Neural crest cell (in vitro differentiated cells): Measurements from ENCODE around the gene FPR3. TPM values are rescaled to one million over a fixed set of nuclear protein-coding genes. Genes with fewer than 3 reads are reported as not detected.
"Not testable (repeated sequence)": the region's sequence is repeated elsewhere in the genome, so short reads cannot be mapped to it uniquely, and the experiment has no call there.

ENCODE experiments used
- DNase-seq: peaks from one replicate; pipeline ENCODE4 v3.0.0; 2021; ENCODE audit warnings: low read depth, mixed read lengths, low spot score
- H3K27ac Mint-ChIP-seq: one replicate; pipeline ENCODE4 v1.8.0; 2021; ENCODE audit warnings: mild to moderate bottlenecking, mixed read lengths; ENCODE audit not compliant: unreplicated experiment
- H3K27me3 Mint-ChIP-seq: 2 replicates; pipeline ENCODE4 v1.8.0; 2021; ENCODE audit warnings: low read depth, mild to moderate bottlenecking, mixed read lengths
- H3K36me3 Mint-ChIP-seq: 2 replicates; pipeline ENCODE4 v1.8.0; 2021; ENCODE audit warnings: low read depth, mild to moderate bottlenecking, mixed read lengths
- H3K4me1 Mint-ChIP-seq: 2 replicates; pipeline ENCODE4 v1.8.0; 2021; ENCODE audit warnings: mixed read lengths
- H3K4me3 Mint-ChIP-seq: one replicate; pipeline ENCODE4 v1.8.0; 2021; ENCODE audit warnings: mild to moderate bottlenecking, mixed read lengths
- H3K9me3 Mint-ChIP-seq: 2 replicates; pipeline ENCODE4 v1.8.0; 2021; ENCODE audit warnings: mixed read lengths
- total RNA-seq: library from RNA; stranded (reverse); gene quantifications from 2 replicates; pipeline ENCODE4 v1.2.1, GENCODE V29; 2021
- TF ChIP-seq, protein P1 (sequence below): fragments of 200-600 bp; sonication (generic); conservative IDR thresholded peaks from 2 replicates; pipeline ENCODE4 v1.5.0; 2021; ENCODE audit warnings: antibody characterized with exemption, mild to moderate bottlenecking

FPR3 gene
- total RNA-seq, 1 donor from 2014 or later, result not detected

DNA sequence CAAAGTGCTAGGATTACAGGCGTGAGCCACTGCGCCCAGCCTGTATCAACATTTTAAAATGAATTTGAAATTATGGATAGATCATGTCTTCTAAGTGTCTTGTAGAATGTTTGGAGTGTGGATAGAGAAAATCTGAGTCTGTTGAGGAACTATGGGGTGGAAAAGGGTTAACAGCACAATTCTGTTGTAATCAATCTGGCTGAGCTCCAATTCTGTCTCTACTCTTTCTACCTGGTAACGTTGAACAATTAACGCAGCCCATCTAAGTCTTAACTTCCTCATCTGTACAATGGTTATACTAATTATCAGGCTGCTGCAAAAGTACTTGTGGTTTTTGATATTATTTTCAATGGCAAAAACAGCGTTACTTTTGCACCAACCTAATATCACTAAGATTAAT lies 29.9 kb upstream of the FPR3 start:
- no peak overlapping the region for H3K4me3 Mint-ChIP-seq
- TF ChIP-seq, protein P1, sequence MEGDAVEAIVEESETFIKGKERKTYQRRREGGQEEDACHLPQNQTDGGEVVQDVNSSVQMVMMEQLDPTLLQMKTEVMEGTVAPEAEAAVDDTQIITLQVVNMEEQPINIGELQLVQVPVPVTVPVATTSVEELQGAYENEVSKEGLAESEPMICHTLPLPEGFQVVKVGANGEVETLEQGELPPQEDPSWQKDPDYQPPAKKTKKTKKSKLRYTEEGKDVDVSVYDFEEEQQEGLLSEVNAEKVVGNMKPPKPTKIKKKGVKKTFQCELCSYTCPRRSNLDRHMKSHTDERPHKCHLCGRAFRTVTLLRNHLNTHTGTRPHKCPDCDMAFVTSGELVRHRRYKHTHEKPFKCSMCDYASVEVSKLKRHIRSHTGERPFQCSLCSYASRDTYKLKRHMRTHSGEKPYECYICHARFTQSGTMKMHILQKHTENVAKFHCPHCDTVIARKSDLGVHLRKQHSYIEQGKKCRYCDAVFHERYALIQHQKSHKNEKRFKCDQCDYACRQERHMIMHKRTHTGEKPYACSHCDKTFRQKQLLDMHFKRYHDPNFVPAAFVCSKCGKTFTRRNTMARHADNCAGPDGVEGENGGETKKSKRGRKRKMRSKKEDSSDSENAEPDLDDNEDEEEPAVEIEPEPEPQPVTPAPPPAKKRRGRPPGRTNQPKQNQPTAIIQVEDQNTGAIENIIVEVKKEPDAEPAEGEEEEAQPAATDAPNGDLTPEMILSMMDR, result no peak
- H3K27ac Mint-ChIP-seq, result no peak overlapping the region
- H3K9me3 Mint-ChIP-seq, result no peaks in the 10 kb centered on the region
- peaks cover 44% of the 10 kb centered on the region for H3K27me3 Mint-ChIP-seq
- H3K4me1 Mint-ChIP-seq, result no peaks in the 10 kb centered on the region
- no peak for DNase-seq
- H3K36me3 Mint-ChIP-seq, result no peaks in the 10 kb centered on the region

DNA sequence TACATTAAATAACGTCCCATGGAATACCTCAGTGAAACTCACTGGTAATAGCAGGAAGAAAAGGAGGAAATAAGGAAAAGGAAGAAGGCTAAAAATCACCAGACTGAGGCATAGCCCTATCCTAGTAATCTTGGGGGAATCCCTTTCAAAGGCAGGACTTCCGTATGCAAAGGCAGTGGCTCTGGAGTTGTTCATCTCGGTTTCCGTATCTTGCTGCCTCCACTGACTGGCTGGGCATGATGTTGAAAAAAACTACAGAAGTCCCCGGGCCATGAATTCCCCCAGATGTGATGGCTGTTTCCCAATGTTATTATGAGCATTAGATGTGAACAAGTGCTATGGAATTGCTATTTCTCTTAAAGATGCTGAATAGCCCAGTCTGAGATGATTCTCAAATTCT lies 28.5 kb upstream of the FPR3 start:
- Mint-ChIP-seq H3K4me3 (no peak overlapping the region), H3K4me1 (no peaks in the 10 kb centered on the region), H3K27me3 (peaks cover 47% of the 10 kb centered on the region), H3K27ac (no peak overlapping the region), H3K36me3 (no peaks in the 10 kb centered on the region), H3K9me3 (no peaks in the 10 kb centered on the region)
- no peak for DNase-seq
- TF ChIP-seq, protein P1, result no peak

DNA sequence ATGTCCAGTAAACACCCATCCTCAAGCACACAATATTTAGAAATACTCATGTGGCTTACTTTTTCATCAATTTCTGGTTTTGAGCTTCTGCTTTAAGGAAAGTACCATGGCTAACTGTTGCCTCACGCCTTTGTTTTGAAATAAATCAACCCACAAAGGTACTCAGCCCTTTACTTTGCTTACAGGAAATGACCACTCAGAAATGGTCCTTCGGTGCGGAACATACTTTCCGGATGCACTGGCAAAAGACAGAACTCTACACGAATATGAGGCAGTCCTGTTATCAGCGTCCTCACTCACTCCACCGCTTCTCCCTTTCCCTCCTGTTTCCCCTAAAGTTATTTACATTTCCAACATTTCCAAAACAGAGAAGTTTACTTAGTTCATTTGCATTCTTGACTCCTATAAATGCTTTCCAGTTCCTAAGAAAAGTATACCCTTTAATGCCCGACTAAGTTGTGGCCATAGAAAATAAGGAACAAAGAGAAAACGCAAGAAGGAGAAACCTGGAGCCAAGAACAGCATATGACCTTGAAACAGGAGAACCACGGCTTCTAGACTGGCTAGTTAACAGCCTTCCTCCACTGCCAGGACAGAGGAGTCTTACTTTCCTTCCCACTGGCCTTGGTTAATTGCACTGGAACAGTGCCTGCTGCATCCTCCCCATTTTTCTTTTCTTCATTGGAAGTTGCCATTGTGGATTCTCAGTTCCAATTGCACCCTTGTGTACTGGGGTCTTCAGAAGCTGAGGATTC lies 23.4 kb upstream of the FPR3 start:
- Mint-ChIP-seq H3K36me3 (no peaks in the 10 kb centered on the region), H3K4me1 (no peaks in the 10 kb centered on the region), H3K27ac (no peak overlapping the region), H3K27me3 (peaks cover 55% of the 10 kb centered on the region), H3K9me3 (no peaks in the 10 kb centered on the region), H3K4me3 (no peak overlapping the region)
- TF ChIP-seq, protein P1, result no peak
- DNase-seq, result no peak

DNA sequence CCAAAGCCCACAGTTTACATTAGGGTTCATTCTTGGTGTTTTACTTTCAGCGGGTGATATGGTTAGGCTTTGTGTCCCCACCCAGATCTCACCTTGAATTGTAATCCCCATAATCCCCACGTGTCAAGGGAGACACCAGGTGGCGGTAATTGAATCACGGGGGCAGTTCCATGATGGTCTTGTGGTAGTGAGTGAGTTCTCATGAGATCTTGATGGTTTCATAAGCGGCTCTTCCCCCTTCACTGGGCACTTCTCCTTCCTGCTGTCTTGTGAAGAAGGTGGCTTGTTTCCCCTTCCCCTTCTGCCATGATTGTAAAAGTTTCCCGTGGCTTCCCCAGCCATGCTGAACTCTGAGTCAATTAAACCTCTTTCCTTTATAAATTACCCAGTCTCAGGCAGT lies 22.0 kb upstream of the FPR3 start:
- Mint-ChIP-seq H3K27ac (no peak overlapping the region), H3K36me3 (no peaks in the 10 kb centered on the region)
- TF ChIP-seq, protein P1, result no peak

DNA sequence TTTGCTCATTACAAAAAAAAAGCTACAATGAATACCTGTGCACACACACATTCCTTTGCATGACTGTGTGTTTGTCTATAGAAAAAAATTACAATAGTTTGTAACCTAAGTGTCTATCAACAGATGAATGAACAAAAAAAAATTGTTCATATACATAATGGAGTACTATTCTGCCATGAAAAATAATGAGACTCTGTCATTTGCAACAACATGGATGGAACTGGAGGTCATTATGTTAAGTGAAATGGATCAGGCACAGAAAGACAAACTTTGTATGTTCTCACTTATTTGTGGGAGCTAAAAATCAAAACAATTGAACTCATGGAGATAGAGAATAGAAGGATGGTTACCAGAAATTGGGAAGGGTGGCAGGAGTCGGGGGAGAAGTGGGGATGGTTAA lies 18.4 kb upstream of the FPR3 start:
- not testable (repeated sequence) for DNase-seq, H3K4me3 Mint-ChIP-seq, H3K9me3 Mint-ChIP-seq, H3K36me3 Mint-ChIP-seq, H3K27ac Mint-ChIP-seq, H3K4me1 Mint-ChIP-seq
- H3K27me3 Mint-ChIP-seq, result peaks cover 81% of the 10 kb centered on the region

More for the DNA sequence above, 22.0 kb upstream of the FPR3 start:
- H3K9me3 Mint-ChIP-seq, result no peaks in the 10 kb centered on the region
- peaks cover 58% of the 10 kb centered on the region for H3K27me3 Mint-ChIP-seq
- H3K4me1 Mint-ChIP-seq, result no peaks in the 10 kb centered on the region
- no peak overlapping the region for H3K4me3 Mint-ChIP-seq
- no peak for DNase-seq

DNA sequence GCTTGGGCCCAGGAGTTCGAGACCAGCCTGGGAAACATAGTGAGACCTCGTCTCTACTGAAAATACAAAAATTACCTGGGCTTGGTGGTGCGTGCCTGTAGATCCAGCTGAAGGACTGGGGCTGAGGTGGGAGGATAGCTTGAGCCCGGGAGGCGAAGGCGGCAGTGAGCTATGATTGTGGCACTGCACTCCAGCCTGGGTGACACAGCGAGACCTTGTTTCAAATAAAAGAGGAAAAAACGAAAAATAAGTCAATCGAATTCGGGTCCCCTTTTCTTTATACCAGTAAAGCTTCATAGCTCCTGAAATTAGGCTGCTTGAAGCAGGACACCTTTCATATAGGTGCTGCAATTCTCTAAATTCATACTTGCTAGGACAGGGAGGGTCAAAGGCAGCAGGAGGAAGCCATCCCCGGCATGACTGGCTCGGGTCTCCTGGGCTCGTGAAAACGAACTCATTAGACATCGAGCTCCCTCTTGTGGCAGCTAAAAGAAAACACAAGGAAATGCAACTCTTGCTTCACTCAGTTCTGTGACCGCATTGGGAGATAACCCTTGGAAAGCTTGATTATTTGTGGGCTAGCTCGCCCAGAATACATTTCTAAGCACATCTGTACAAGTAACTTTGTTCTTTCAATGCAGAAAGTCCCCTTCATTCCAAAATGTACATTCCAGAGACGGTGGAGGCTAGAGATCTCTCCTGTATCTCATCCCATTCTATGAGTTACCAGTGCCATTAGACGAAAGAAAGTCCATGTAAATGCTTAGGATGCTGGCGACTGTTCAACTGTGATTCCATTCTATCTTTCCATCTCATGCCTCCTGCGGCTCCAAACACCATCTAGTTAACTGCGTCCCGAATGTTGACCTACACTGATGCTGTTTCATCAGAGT lies 17.1 kb upstream of the FPR3 start:
- TF ChIP-seq, protein P1, result peak; percentile 83
- Mint-ChIP-seq H3K27ac (no peak overlapping the region), H3K36me3 (no peaks in the 10 kb centered on the region), H3K27me3 (peaks cover 81% of the 10 kb centered on the region), H3K4me1 (no peaks in the 10 kb centered on the region), H3K4me3 (no peak overlapping the region), H3K9me3 (no peaks in the 10 kb centered on the region)
- peak; percentile 44 for DNase-seq
